ENCODE results near the gene FUT9.

DNA sequence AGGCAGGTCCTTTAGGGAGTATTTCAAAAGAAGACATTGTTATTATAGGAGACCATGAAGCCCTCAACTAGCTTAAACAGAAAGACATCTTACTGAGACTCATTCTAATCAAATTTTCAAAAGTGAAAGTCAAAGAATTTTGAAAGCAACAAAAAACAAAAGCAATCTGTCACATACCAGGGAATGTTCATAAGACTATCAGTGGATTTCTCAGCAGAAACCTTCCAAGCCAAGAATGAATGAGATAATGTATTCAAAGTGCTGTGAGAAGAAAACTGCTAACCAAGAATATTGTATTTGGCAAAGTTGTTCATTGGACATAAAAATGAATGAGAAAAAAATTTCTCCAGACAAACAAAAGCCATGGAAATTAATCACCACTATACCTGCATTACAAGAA, 48.2 kb upstream of the FUT9 start:
- TF ChIP-seq NR1H2 (CRISPR knock-in tag; IDR thresholded peaks at IDR 0.05) (no peak), ZBTB21 (CRISPR knock-in tag; IDR thresholded peaks at IDR 0.05; ENCODE audit: borderline replicate concordance) (no peak), NR2C2 (CRISPR knock-in tag; IDR thresholded peaks at IDR 0.05) (no peak), ZNF416 (CRISPR knock-in tag; IDR thresholded peaks at IDR 0.05) (no peak), FOXK1 (CRISPR knock-in tag; IDR thresholded peaks at IDR 0.05) (no peak), NR3C1 (CRISPR knock-in tag; conservative IDR thresholded peaks at IDR 0.05; ENCODE audit: low read depth) (no peak)
- TF ChIP-seq, protein P1, sequence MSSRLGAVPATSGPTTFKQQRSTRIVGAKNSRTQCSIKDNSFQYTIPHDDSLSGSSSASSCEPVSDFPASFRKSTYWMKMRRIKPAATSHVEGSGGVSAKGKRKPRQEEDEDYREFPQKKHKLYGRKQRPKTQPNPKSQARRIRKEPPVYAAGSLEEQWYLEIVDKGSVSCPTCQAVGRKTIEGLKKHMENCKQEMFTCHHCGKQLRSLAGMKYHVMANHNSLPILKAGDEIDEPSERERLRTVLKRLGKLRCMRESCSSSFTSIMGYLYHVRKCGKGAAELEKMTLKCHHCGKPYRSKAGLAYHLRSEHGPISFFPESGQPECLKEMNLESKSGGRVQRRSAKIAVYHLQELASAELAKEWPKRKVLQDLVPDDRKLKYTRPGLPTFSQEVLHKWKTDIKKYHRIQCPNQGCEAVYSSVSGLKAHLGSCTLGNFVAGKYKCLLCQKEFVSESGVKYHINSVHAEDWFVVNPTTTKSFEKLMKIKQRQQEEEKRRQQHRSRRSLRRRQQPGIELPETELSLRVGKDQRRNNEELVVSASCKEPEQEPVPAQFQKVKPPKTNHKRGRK (CRISPR knock-in tag; IDR thresholded peaks at IDR 0.05; ENCODE audit: borderline replicate concordance) = no peak
- TF ChIP-seq, protein P2, sequence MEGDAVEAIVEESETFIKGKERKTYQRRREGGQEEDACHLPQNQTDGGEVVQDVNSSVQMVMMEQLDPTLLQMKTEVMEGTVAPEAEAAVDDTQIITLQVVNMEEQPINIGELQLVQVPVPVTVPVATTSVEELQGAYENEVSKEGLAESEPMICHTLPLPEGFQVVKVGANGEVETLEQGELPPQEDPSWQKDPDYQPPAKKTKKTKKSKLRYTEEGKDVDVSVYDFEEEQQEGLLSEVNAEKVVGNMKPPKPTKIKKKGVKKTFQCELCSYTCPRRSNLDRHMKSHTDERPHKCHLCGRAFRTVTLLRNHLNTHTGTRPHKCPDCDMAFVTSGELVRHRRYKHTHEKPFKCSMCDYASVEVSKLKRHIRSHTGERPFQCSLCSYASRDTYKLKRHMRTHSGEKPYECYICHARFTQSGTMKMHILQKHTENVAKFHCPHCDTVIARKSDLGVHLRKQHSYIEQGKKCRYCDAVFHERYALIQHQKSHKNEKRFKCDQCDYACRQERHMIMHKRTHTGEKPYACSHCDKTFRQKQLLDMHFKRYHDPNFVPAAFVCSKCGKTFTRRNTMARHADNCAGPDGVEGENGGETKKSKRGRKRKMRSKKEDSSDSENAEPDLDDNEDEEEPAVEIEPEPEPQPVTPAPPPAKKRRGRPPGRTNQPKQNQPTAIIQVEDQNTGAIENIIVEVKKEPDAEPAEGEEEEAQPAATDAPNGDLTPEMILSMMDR (IDR thresholded peaks at IDR 0.05) = no peak
- TF ChIP-seq, protein P3, sequence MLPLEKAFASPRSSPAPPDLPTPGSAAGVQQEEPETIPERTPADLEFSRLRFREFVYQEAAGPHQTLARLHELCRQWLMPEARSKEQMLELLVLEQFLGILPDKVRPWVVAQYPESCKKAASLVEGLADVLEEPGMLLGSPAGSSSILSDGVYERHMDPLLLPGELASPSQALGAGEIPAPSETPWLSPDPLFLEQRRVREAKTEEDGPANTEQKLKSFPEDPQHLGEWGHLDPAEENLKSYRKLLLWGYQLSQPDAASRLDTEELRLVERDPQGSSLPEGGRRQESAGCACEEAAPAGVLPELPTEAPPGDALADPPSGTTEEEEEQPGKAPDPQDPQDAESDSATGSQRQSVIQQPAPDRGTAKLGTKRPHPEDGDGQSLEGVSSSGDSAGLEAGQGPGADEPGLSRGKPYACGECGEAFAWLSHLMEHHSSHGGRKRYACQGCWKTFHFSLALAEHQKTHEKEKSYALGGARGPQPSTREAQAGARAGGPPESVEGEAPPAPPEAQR (CRISPR knock-in tag; IDR thresholded peaks at IDR 0.05) = no peak
- TF ChIP-seq, protein P4, sequence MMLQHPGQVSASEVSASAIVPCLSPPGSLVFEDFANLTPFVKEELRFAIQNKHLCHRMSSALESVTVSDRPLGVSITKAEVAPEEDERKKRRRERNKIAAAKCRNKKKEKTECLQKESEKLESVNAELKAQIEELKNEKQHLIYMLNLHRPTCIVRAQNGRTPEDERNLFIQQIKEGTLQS (CRISPR knock-in tag; conservative IDR thresholded peaks at IDR 0.05) = no peak
- TF ChIP-seq, protein P5, sequence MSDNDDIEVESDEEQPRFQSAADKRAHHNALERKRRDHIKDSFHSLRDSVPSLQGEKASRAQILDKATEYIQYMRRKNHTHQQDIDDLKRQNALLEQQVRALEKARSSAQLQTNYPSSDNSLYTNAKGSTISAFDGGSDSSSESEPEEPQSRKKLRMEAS (CRISPR knock-in tag; IDR thresholded peaks at IDR 0.05) = no peak
- TF ChIP-seq, protein P6, sequence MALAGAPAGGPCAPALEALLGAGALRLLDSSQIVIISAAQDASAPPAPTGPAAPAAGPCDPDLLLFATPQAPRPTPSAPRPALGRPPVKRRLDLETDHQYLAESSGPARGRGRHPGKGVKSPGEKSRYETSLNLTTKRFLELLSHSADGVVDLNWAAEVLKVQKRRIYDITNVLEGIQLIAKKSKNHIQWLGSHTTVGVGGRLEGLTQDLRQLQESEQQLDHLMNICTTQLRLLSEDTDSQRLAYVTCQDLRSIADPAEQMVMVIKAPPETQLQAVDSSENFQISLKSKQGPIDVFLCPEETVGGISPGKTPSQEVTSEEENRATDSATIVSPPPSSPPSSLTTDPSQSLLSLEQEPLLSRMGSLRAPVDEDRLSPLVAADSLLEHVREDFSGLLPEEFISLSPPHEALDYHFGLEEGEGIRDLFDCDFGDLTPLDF (CRISPR knock-in tag; IDR thresholded peaks at IDR 0.05) = no peak
- TF ChIP-seq, protein P7, sequence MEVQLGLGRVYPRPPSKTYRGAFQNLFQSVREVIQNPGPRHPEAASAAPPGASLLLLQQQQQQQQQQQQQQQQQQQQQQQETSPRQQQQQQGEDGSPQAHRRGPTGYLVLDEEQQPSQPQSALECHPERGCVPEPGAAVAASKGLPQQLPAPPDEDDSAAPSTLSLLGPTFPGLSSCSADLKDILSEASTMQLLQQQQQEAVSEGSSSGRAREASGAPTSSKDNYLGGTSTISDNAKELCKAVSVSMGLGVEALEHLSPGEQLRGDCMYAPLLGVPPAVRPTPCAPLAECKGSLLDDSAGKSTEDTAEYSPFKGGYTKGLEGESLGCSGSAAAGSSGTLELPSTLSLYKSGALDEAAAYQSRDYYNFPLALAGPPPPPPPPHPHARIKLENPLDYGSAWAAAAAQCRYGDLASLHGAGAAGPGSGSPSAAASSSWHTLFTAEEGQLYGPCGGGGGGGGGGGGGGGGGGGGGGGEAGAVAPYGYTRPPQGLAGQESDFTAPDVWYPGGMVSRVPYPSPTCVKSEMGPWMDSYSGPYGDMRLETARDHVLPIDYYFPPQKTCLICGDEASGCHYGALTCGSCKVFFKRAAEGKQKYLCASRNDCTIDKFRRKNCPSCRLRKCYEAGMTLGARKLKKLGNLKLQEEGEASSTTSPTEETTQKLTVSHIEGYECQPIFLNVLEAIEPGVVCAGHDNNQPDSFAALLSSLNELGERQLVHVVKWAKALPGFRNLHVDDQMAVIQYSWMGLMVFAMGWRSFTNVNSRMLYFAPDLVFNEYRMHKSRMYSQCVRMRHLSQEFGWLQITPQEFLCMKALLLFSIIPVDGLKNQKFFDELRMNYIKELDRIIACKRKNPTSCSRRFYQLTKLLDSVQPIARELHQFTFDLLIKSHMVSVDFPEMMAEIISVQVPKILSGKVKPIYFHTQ (CRISPR knock-in tag; IDR thresholded peaks at IDR 0.05) = no peak
- TF ChIP-seq, protein P8, sequence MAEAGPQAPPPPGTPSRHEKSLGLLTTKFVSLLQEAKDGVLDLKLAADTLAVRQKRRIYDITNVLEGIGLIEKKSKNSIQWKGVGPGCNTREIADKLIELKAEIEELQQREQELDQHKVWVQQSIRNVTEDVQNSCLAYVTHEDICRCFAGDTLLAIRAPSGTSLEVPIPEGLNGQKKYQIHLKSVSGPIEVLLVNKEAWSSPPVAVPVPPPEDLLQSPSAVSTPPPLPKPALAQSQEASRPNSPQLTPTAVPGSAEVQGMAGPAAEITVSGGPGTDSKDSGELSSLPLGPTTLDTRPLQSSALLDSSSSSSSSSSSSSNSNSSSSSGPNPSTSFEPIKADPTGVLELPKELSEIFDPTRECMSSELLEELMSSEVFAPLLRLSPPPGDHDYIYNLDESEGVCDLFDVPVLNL (CRISPR knock-in tag; IDR thresholded peaks at IDR 0.05; ENCODE audit: borderline replicate concordance, low read depth) = no peak
